ENCODE results near the gene PARD3B. TPM values are rescaled to one million over a fixed set of nuclear protein-coding genes. Genes with fewer than 3 reads are reported as not detected.
A peak's percentile ranks its signal among the peaks of the same experiment; 100 is the strongest.

Gene PARD3B
- total and polyA plus RNA-seq, 2 donors (not counting 1 experiment from before 2014, with no cell fraction given): 7.4 to 20.6 TPM

DNA sequence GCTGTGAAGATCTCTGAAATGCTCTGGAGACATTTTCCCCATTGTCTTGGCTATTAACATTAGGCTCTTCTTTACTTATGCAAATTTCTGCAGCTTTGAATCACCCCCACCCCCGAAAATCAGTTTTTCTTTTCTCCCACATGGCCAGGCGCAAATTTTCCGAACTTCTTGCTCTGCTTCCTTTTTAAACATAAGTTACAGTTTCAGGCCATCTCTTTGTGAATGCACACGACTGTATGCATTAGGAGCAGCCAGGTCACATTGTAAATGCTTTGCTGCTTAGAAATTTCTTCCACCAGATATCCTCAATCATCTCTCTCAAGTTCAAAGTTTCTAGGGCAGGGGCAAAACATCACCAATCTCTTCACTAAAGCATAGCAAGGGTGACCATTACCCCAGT lies 106.8 kb downstream of the PARD3B start:
- Histone ChIP-seq H3K36me3 (ENCODE audit: control insufficient read depth, insufficient read depth, low read length) (no peaks in the 10 kb centered on the region), H3K4me3 (replicated peaks in 1 of 4; ENCODE audit: control extremely low read depth in 1 of 4, insufficient read depth in 1 of 4, low read depth in 3 of 4, low read length in 4 of 4) (no peak overlapping the region), H3K4me1 (ENCODE audit: control insufficient read depth, extremely low read depth, insufficient read depth, low read length) (peaks cover 1% of the 10 kb centered on the region), H3K9me3 (ENCODE audit: control insufficient read depth, insufficient read depth, low read depth, low read length) (no peaks in the 10 kb centered on the region), H3K4me2 (ENCODE audit: extremely low read depth, insufficient read depth, low read length) (no peak overlapping the region), H2AFZ (ENCODE audit: low read length) (no peak overlapping the region), H4K20me1 (ENCODE audit: control insufficient read depth, extremely low read depth, insufficient read depth, low read length) (no peaks in the 10 kb centered on the region), H3K79me2 (ENCODE audit: control insufficient read depth, insufficient read depth, low read length) (no peaks in the 10 kb centered on the region), H3K9ac (ENCODE audit: insufficient read depth, low read length) (no peak overlapping the region), H3K27ac (ENCODE audit: insufficient read depth, low read length) (no peak overlapping the region), H3K27me3 (ENCODE audit: control insufficient read depth, insufficient read depth, low read length) (no peaks in the 10 kb centered on the region)
- no peak for DNase-seq (ENCODE audit: low read depth in 2 of 2)
- TF ChIP-seq, protein P1, sequence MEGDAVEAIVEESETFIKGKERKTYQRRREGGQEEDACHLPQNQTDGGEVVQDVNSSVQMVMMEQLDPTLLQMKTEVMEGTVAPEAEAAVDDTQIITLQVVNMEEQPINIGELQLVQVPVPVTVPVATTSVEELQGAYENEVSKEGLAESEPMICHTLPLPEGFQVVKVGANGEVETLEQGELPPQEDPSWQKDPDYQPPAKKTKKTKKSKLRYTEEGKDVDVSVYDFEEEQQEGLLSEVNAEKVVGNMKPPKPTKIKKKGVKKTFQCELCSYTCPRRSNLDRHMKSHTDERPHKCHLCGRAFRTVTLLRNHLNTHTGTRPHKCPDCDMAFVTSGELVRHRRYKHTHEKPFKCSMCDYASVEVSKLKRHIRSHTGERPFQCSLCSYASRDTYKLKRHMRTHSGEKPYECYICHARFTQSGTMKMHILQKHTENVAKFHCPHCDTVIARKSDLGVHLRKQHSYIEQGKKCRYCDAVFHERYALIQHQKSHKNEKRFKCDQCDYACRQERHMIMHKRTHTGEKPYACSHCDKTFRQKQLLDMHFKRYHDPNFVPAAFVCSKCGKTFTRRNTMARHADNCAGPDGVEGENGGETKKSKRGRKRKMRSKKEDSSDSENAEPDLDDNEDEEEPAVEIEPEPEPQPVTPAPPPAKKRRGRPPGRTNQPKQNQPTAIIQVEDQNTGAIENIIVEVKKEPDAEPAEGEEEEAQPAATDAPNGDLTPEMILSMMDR (conservative IDR thresholded peaks at IDR 0.05 in 1 of 2, IDR thresholded peaks at IDR 0.05 in 1 of 2; ENCODE audit: low read depth in 1 of 2, low read length in 2 of 2): no peak
- no peak for TF ChIP-seq EZH2 (IDR thresholded peaks at IDR 0.05; ENCODE audit: low read length, missing control alignments)

DNA sequence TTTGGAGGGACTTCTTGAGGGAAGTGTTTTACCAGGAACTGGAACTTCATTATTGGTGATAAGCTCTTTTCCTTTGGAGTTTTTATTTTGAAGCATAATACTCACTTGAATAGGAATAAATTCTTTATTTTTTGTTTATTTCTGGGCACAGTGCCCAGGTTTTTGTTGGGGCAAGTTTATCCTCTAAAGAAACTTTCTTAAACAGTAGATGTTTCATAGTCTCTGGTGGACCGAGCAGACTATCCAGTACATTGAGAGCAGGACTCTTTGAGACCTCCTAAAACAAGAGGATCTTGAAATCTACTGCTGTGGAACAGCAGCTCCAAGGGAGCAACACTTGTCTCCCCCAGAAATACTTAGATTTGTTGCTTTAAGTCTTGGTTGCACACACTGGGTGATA lies 109.4 kb downstream of the PARD3B start:
- H4K20me1 ChIP-seq (ENCODE audit: control insufficient read depth, extremely low read depth, insufficient read depth, low read length): no peaks in the 10 kb centered on the region
- no peak for TF ChIP-seq EZH2 (IDR thresholded peaks at IDR 0.05; ENCODE audit: low read length, missing control alignments)
- TF ChIP-seq, protein P1 (conservative IDR thresholded peaks at IDR 0.05 in 1 of 2, IDR thresholded peaks at IDR 0.05 in 1 of 2; ENCODE audit: low read depth in 1 of 2, low read length in 2 of 2): no peak
- H3K36me3 ChIP-seq (ENCODE audit: control insufficient read depth, insufficient read depth, low read length): no peaks in the 10 kb centered on the region
- peaks cover 2% of the 10 kb centered on the region for H3K4me1 ChIP-seq (ENCODE audit: control insufficient read depth, extremely low read depth, insufficient read depth, low read length)
- peak overlapping the region; percentile 18 for H3K4me2 ChIP-seq (ENCODE audit: extremely low read depth, insufficient read depth, low read length)
- no peak overlapping the region for H2AFZ ChIP-seq (ENCODE audit: low read length)
- H3K27me3 ChIP-seq (ENCODE audit: control insufficient read depth, insufficient read depth, low read length): no peaks in the 10 kb centered on the region
- H3K9ac ChIP-seq (ENCODE audit: insufficient read depth, low read length): no peak overlapping the region
- H3K79me2 ChIP-seq (ENCODE audit: control insufficient read depth, insufficient read depth, low read length): no peaks in the 10 kb centered on the region
- no peak overlapping the region for H3K27ac ChIP-seq (ENCODE audit: insufficient read depth, low read length)
- H3K9me3 ChIP-seq (ENCODE audit: control insufficient read depth, insufficient read depth, low read depth, low read length): no peaks in the 10 kb centered on the region
- DNase-seq (ENCODE audit: low read depth in 2 of 2): peak in 1 of 2 donors; percentile 53
- peak overlapping the region in 1 of 4 experiments; percentile 15 for H3K4me3 ChIP-seq (replicated peaks in 1 of 4; ENCODE audit: control extremely low read depth in 1 of 4, insufficient read depth in 1 of 4, low read depth in 3 of 4, low read length in 4 of 4)

DNA sequence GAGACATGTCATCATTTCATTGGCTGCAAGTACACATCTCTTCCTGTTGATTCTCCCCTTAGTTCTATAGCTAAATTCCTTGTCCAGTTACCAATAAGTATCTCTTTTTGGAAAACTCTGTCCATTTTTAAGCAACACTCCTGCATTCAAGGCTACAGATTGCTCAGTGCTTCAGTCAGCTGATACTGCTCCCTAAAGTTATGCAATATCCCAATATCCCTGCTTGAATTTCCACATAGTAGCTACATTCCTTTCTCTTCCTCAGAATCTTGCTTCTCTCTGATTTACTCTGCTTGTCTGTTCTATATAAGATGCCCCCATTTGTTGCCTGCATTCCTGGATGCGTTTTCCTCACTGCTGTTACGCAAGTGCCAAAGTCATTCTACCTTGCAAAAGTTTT lies 109.8 kb downstream of the PARD3B start:
- peaks cover 2% of the 10 kb centered on the region for H3K4me1 ChIP-seq (ENCODE audit: control insufficient read depth, extremely low read depth, insufficient read depth, low read length)
- H3K4me2 ChIP-seq (ENCODE audit: extremely low read depth, insufficient read depth, low read length): peak overlapping the region; percentile 18
- H3K79me2 ChIP-seq (ENCODE audit: control insufficient read depth, insufficient read depth, low read length): no peaks in the 10 kb centered on the region
- no peak overlapping the region for H2AFZ ChIP-seq (ENCODE audit: low read length)
- no peaks in the 10 kb centered on the region for H4K20me1 ChIP-seq (ENCODE audit: control insufficient read depth, extremely low read depth, insufficient read depth, low read length)
- peak overlapping the region in 1 of 4 experiments; percentile 15 for H3K4me3 ChIP-seq (replicated peaks in 1 of 4; ENCODE audit: control extremely low read depth in 1 of 4, insufficient read depth in 1 of 4, low read depth in 3 of 4, low read length in 4 of 4)
- no peak overlapping the region for H3K9ac ChIP-seq (ENCODE audit: insufficient read depth, low read length)
- H3K27ac ChIP-seq (ENCODE audit: insufficient read depth, low read length): no peak overlapping the region
- H3K9me3 ChIP-seq (ENCODE audit: control insufficient read depth, insufficient read depth, low read depth, low read length): no peaks in the 10 kb centered on the region
- H3K36me3 ChIP-seq (ENCODE audit: control insufficient read depth, insufficient read depth, low read length): no peaks in the 10 kb centered on the region
- DNase-seq (ENCODE audit: low read depth in 2 of 2): peak; percentile 43 to 71
- TF ChIP-seq, protein P1 (conservative IDR thresholded peaks at IDR 0.05 in 1 of 2, IDR thresholded peaks at IDR 0.05 in 1 of 2; ENCODE audit: low read depth in 1 of 2, low read length in 2 of 2): no peak
- TF ChIP-seq EZH2 (IDR thresholded peaks at IDR 0.05; ENCODE audit: low read length, missing control alignments): no peak
- no peaks in the 10 kb centered on the region for H3K27me3 ChIP-seq (ENCODE audit: control insufficient read depth, insufficient read depth, low read length)

Measured in fibroblast of lung (primary cell).